HG02759 (cell line): ENCODE results near the gene MCTS1.
"Not testable (repeated sequence)": the region's sequence is repeated elsewhere in the genome, so short reads cannot be mapped to it uniquely, and the experiment has no call there.

ENCODE experiments used
- ATAC-seq: cut with Tn5 transposase; IDR thresholded peaks from one replicate; pipeline ENCODE4 v1.9.1; 2021; ENCODE audit warnings: mild to moderate bottlenecking, moderate library complexity; ENCODE audit not compliant: unreplicated experiment

The MCTS1 gene

DNA sequence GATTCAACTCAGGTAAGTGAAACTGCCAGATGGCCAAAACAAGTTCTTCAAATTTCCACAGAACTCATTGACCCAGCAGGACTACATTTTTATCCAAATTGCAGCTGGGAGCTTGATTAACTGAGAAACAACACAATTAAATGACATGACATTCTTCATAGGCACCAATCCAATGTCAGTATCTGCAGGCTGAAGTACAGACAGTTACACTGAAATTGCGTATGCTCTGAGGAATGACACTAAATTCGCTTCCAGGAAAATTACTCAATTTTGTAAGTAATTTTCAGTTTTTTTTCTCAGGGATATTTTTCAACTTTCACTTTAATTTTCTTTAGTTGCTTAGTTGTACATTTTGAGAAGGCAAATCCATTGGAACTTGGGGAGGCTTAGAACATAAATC is 21.5 kb downstream of the MCTS1 start:
- ATAC-seq, result no peak

DNA sequence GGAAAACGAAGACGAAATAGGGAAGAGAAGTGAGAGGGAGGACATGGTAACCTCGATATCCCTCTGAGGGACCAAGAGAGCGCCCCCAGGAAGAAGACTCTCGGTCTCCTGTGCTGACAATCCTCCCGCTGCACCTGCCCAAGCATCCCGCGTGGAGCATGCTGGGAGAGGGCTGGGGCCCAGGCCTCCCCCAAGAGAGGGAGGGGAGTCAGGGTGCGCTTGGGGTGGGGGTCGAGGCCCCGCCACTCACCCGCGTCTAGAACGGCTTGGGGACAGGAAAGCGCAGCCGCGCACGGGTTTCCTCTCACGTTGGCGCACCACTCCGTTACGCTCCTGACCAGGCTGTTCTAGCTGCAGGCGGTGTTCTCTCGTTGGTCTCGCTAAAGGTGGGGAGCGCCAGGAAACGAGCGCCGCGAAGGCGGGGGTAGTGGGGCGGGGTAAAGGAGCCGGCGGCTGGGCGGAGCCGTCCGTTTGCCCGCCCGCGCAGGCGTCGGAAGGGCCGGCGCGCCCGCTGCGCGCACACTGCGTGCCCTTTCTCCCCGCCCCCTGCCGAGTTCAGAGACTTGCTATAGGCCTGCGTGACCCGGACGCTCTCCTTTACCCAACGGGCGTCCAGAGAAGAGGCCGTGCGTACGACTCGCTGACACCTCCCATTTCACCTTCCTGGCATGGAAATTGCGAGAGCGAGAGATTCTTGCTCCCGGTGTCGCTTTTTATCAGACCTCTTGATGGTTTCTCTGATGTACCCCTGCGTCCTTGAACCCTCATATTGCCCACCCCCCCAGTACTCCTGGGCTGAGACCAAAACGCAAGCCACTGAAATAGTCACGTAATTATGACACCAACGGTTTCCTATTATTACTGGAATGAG is 26.0 kb downstream of the MCTS1 start, which contains the start of gene C1GALT1C1:
C1GALT1C1 (minus strand) TSS at position 388 of the 871 bp plus-strand sequence. CDS start 2,888 bp downstream, outside the sequence.
- peak; percentile 96 for ATAC-seq

DNA sequence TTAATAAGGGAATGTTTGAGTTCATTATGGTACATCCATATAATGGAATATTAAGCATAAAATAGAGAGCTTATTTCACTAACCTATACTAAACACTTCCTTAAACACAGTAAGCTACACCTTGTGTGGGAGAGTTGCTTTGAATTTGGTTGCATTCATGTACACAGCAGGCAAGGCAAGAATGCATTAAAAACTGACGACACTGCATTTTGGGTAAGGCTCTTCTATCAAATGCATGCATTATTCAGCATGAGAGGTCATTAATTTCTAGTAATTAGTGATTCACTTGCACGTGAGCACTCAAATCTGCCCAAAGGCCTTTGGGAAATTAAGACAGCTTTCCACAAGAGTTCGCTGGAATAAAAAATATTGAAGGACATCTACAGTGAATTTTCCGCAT is 34.7 kb downstream of the MCTS1 start:
- no peak for ATAC-seq

DNA sequence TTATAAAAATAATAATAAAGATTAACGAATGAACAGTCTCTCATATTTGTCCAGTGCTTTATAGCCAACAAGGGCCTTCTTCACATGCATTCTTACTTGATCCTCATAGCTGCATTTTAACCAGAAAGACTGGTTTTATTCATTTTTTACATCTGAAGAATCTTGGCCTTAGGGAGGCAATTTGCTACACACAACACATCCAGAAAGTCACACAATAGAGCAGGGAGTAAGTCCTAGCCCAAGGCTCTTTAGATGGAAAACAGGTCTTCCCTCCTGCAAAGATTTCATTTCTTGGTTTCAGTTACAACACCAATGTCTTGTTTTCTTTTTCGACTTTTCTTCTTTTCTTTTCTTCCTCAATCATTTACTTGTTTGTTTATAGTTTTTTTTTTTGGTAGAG is 39.0 kb downstream of the MCTS1 start:
- ATAC-seq, result no peak

DNA sequence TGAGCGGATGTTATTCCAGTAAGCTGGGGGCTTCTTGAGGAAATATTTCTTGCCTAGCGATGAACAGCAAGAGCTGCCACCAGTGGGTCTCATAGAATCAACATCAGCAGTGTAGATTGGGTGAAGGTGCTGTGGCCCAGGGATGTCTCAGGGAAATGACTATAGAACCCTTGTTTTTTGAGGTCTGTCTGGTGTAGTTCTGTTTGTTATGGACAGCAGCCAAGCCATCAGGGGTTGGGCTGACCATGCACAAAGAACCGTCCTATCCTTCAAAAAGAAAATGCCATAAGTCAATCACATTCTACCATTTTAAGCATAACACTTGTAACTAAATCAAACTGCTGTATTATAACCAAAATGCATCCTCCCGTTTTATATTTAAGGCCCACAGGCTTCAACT is 43.2 kb downstream of the MCTS1 start:
- no peak for ATAC-seq

DNA sequence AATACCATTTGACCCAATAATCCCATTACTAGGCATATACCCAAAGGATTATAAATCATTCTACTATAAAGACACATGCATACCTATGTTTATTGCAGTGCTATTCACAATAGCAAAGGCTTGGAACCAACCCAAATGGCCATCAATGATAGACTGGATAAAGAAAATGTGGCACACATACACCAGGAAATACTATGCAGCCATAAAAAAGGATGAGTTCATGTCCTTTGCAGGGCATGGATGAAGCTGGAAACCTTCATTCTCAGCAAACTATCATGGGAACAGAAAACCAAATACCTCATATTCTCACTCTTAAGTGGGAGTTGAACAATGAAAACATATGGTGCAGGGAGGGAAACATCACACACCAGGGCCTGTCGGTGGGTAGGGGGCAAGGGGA is 48.4 kb downstream of the MCTS1 start:
- ATAC-seq, result not testable (repeated sequence)

DNA sequence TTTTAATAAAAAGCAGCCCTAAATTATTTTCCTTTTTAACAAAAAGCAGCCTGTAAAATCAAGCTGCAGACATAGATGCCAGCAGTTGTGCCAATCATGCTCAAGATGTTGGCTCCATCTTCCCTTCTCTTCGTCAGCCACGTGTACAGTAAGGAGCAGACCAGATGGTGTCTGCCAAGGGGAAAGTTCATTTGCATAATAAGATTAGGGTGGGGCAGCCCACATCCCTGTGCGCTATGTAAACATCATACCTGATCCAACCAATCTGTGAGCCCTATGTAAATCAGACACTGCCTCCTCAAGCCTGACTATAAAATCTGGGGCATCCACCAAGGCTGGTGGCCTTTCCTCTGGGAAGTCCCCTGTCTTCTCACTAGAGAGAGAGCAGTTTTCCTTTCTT is 49.1 kb downstream of the MCTS1 start:
- no peak for ATAC-seq

DNA sequence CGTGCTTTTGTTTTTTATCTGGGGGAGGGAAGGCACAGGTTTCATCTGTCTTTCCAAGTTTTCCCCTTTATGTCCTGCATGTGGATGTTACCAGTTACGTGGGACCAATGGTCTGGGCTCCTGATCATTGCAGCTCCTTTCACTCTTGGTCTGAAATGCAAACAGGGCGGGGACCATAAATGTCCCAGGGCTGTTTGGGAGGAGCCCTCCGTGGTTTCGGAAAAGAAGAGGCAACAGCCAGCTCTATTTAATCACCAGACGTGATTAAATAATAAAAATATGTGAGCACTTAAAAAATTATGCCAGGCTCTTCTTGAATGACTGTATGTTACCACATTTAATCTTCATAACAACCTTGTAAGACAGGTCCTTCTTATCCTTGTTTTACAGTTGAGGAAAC is 56.7 kb downstream of the MCTS1 start:
- no peak for ATAC-seq
